ENCODE data around the gene FUBP3.

- TF ChIP-seq EP300 (IDR thresholded peaks at IDR 0.05) (no peak), CTCF (IDR thresholded peaks at IDR 0.05) (no peak), POLR2A (IDR thresholded peaks at IDR 0.05) (no peak)
Observed at GRCh38 chr9:130554606-130555005, 24.8 kb upstream of the FUBP3 start.

Data from tibial nerve (tissue), 4 donors.